ENCODE data around the gene GP5. TPM values are rescaled to one million over a fixed set of nuclear protein-coding genes. Genes with fewer than 3 reads are reported as not detected.

The GP5 gene
- total RNA-seq, 4 donors from 2014 or later = 0.19 TPM; not detected in 3

GRCh38 chr3:194399874-194400411 is 877 bp upstream of the GP5 start:
- no peak for DNase-seq (ENCODE audit: low spot score in 2 of 2)
- Histone ChIP-seq H3K27me3 (peaks cover 26% of the 10 kb centered on the region), H3K36me3 (no peaks in the 10 kb centered on the region), H3K4me3 (no peak overlapping the region), H3K9me3 (no peaks in the 10 kb centered on the region), H3K27ac (no peak overlapping the region), H3K4me1 (peaks cover 30% of the 10 kb centered on the region)
- no peak for TF ChIP-seq POLR2A (IDR thresholded peaks at IDR 0.05)
- no peak for TF ChIP-seq POLR2AphosphoS5 (IDR thresholded peaks at IDR 0.05)
- no peak for TF ChIP-seq EP300 (IDR thresholded peaks at IDR 0.05)
- TF ChIP-seq CTCF (IDR thresholded peaks at IDR 0.05) = no peak
- WGBS = 94% methylated on average over 15 of the region's 15 CpGs

GRCh38 chr3:194397757-194398312 is 1.2 kb downstream of the GP5 start:
- 34% methylated on average over 10 of the region's 38 CpGs for WGBS
- Histone ChIP-seq H3K4me1 (peaks cover 30% of the 10 kb centered on the region), H3K27ac (no peak overlapping the region), H3K9me3 (no peaks in the 10 kb centered on the region), H3K27me3 (peaks cover 26% of the 10 kb centered on the region), H3K36me3 (no peaks in the 10 kb centered on the region), H3K4me3 (peak overlapping the region; percentile 30)
- TF ChIP-seq POLR2A (IDR thresholded peaks at IDR 0.05) (no peak), POLR2AphosphoS5 (IDR thresholded peaks at IDR 0.05) (no peak), EP300 (IDR thresholded peaks at IDR 0.05) (no peak), CTCF (IDR thresholded peaks at IDR 0.05) (no peak)
- no peak for DNase-seq (ENCODE audit: low spot score in 2 of 2)

- TF ChIP-seq CTCF (IDR thresholded peaks at IDR 0.05) = no peak
- TF ChIP-seq EP300 (IDR thresholded peaks at IDR 0.05) = no peak
- TF ChIP-seq POLR2A (IDR thresholded peaks at IDR 0.05) = no peak
- TF ChIP-seq POLR2AphosphoS5 (IDR thresholded peaks at IDR 0.05) = no peak
- H3K27me3 ChIP-seq = peaks cover 26% of the 10 kb centered on the region
- no peaks in the 10 kb centered on the region for H3K36me3 ChIP-seq
- 27% methylated on average over 49 of the region's 73 CpGs for WGBS
- H3K9me3 ChIP-seq = no peaks in the 10 kb centered on the region
- H3K27ac ChIP-seq = peak overlapping the region; percentile 38
- DNase-seq (ENCODE audit: low spot score in 2 of 2) = no peak
- peak overlapping the region; percentile 30 for H3K4me3 ChIP-seq
- peaks cover 30% of the 10 kb centered on the region for H3K4me1 ChIP-seq
These were observed 2.0 kb downstream of the GP5 start for GRCh38 chr3:194396859-194397756.

GRCh38 chr3:194396539-194396858 is 2.6 kb downstream of the GP5 start:
- TF ChIP-seq POLR2A (IDR thresholded peaks at IDR 0.05) (no peak), CTCF (IDR thresholded peaks at IDR 0.05) (no peak), EP300 (IDR thresholded peaks at IDR 0.05) (no peak), POLR2AphosphoS5 (IDR thresholded peaks at IDR 0.05) (no peak)
- DNase-seq (ENCODE audit: low spot score in 2 of 2) = no peak
- Histone ChIP-seq H3K27ac (peak overlapping the region; percentile 38), H3K4me3 (peak overlapping the region; percentile 30), H3K27me3 (peaks cover 26% of the 10 kb centered on the region), H3K9me3 (no peaks in the 10 kb centered on the region), H3K36me3 (no peaks in the 10 kb centered on the region), H3K4me1 (peaks cover 30% of the 10 kb centered on the region)
- WGBS = 6% methylated on average over 7 of the region's 13 CpGs
